K562 (cell line): ENCODE measurements around the gene FYB1. TPM values are rescaled to one million over a fixed set of nuclear protein-coding genes. Genes with fewer than 3 reads are reported as not detected.
A peak's percentile ranks its signal among the peaks of the same experiment; 100 is the strongest.

Experiments
- CGGBP1 ChIP-seq: fragments of 250-450 bp; sonication (Bioruptor Pico); IDR thresholded peaks from 2 replicates; pipeline ENCODE4 v1.9.0; 2021; ENCODE audit warnings: mild to moderate bottlenecking
- CREB3L1 ChIP-seq: fragments of 450-650 bp; IDR thresholded peaks from 2 replicates; pipeline ENCODE4 v1.6.1; 2014; ENCODE audit warnings: low read depth, mild to moderate bottlenecking, moderate library complexity, borderline replicate concordance
- ELF1 ChIP-seq: fragments of 200-800 bp; sonication (Bioruptor generic); IDR thresholded peaks from 2 replicates; pipeline ENCODE4 v1.6.1; 2016; ENCODE audit warnings: missing genetic modification characterization, missing compliant biosample characterization
- ESRRA ChIP-seq: fragments of 450-650 bp; IDR thresholded peaks from 2 replicates; pipeline ENCODE4 v1.6.1; 2014; ENCODE audit warnings: low read depth, mild to moderate bottlenecking, moderate library complexity, borderline replicate concordance
- FOXJ2 ChIP-seq: fragments of 200-800 bp; sonication (Bioruptor generic); IDR thresholded peaks from 2 replicates; pipeline ENCODE4 v1.6.1; 2016; ENCODE audit warnings: missing genetic modification characterization, missing compliant biosample characterization
- GATAD2B ChIP-seq: fragments of 450-650 bp; IDR thresholded peaks from 2 replicates; pipeline ENCODE4 v1.6.1; 2017; ENCODE audit warnings: mild to moderate bottlenecking, borderline replicate concordance
- HLTF ChIP-seq: fragments of 450-650 bp; IDR thresholded peaks from 2 replicates; pipeline ENCODE4 v1.6.1; 2016
- KAT2B ChIP-seq: IDR thresholded peaks from one replicate; pipeline ENCODE4 v1.6.1; 2012; ENCODE audit warnings: low read depth, mild to moderate bottlenecking, control low read depth, inconsistent platforms, low read length, moderate library complexity
- MEIS2 ChIP-seq: fragments of 450-650 bp; IDR thresholded peaks from 2 replicates; pipeline ENCODE4 v1.6.1; 2014; ENCODE audit warnings: mild to moderate bottlenecking; ENCODE audit not compliant: partially characterized antibody
- RBBP5 ChIP-seq: fragments of 200-600 bp; sonication (generic); IDR thresholded peaks from 2 replicates; pipeline ENCODE4 v1.6.1; 2012; ENCODE audit warnings: borderline replicate concordance, mild to moderate bottlenecking, low read length, control low read depth, inconsistent platforms; ENCODE audit not compliant: insufficient read depth, poor library complexity, severe bottlenecking
- SAP30 ChIP-seq: fragments of 200-600 bp; sonication (generic); IDR thresholded peaks from 2 replicates; pipeline ENCODE4 v1.6.1; 2012; ENCODE audit warnings: borderline replicate concordance, low read depth, mild to moderate bottlenecking, moderate library complexity, low read length, control low read depth, inconsistent platforms; ENCODE audit not compliant: insufficient read depth, poor library complexity, severe bottlenecking
- SFPQ ChIP-seq: fragments of 200-400 bp; formaldehyde crosslinking; IDR thresholded peaks from 2 replicates; pipeline ENCODE4 v1.6.1; 2017; ENCODE audit warnings: mild to moderate bottlenecking, low read depth, low read length, moderate library complexity
- SMAD4 ChIP-seq: fragments of 250-450 bp; sonication (Bioruptor Pico); conservative IDR thresholded peaks from 2 replicates; pipeline ENCODE4 v1.8.0; 2021; ENCODE audit warnings: inconsistent platforms, mild to moderate bottlenecking, moderate library complexity
- SMARCB1 ChIP-seq: IDR thresholded peaks from 2 replicates; pipeline ENCODE4 v1.6.1; 2011; ENCODE audit warnings: improper control_type of control experiment, low read depth; ENCODE audit not compliant: insufficient read length
- SRF ChIP-seq, 2 experiments: fragments of 250-450, 450-650 bp in 1 of 2; sonication (Bioruptor Pico) in 1 of 2; sonication (generic) in 1 of 2; formaldehyde crosslinking; IDR thresholded peaks; 2 replicates each; pipeline versions ENCODE4 v1.5.0 to v1.5.1; 2020 to 2022; ENCODE audit warnings: mild to moderate bottlenecking in 1 of 2, missing genetic modification reagents in 1 of 2
- ZBTB1 ChIP-seq: sonication (generic); formaldehyde crosslinking; IDR thresholded peaks from 2 replicates; pipeline ENCODE4 v1.8.1; 2023; ENCODE audit warnings: missing genetic modification reagents, low read depth, mild to moderate bottlenecking, borderline replicate concordance
- ZFP1 ChIP-seq: fragments of 450-650 bp; formaldehyde crosslinking; IDR thresholded peaks from 2 replicates; pipeline ENCODE4 v1.4.0; 2020; ENCODE audit warnings: mild to moderate bottlenecking, mixed read lengths
- ZNF140 ChIP-seq: fragments of 250-450 bp; sonication (Bioruptor Pico); IDR thresholded peaks from 2 replicates; pipeline ENCODE4 v1.8.0; 2021; ENCODE audit warnings: moderate library complexity, mild to moderate bottlenecking, inconsistent platforms
- ZNF274 ChIP-seq: IDR thresholded peaks from 2 replicates; pipeline ENCODE4 v1.6.1; 2011; ENCODE audit warnings: low read depth, mild to moderate bottlenecking, low read length, moderate library complexity, borderline replicate concordance
- ZNF511 ChIP-seq: sonication (generic); formaldehyde crosslinking; IDR thresholded peaks from 2 replicates; pipeline ENCODE4 v1.8.0; 2022; ENCODE audit warnings: mild to moderate bottlenecking, missing genetic modification reagents
- ZNF589 ChIP-seq: fragments of 200-800 bp; sonication (Bioruptor generic); IDR thresholded peaks from 2 replicates; pipeline ENCODE4 v1.6.1; 2016; ENCODE audit warnings: low read depth, missing genetic modification characterization, missing compliant biosample characterization
- ZNF655 ChIP-seq: fragments of 250-450 bp; sonication (Bioruptor Pico); IDR thresholded peaks from 2 replicates; pipeline ENCODE4 v1.5.0; 2021
- ZNF695 ChIP-seq: fragments of 450-650 bp; formaldehyde crosslinking; IDR thresholded peaks from 2 replicates; pipeline ENCODE4 v1.4.0; 2020; ENCODE audit warnings: mild to moderate bottlenecking, moderate library complexity
- ZNF696 ChIP-seq: fragments of 250-450 bp; sonication (Bioruptor Pico); conservative IDR thresholded peaks from 2 replicates; pipeline ENCODE4 v1.4.0; 2020; ENCODE audit warnings: mild to moderate bottlenecking, moderate library complexity
- polyA plus RNA-seq, 8 experiments: library from polyadenylated mRNA; depleted of rRNA in 4 of 8; stranded (reverse) in 5 of 8; unstranded in 3 of 8; fragments of >200 nt; fragmentation: Nextera tagmentation in 2 of 8; fragmentation: Illumina TruSeq in 1 of 8; extraction: Ambion mirVana in 2 of 8; extraction: Trizol in 1 of 8; gene quantifications; 2 replicates each; pipeline versions ENCODE4 v1.2.1 to v1.2.3, GENCODE V29; 2011 to 2014; ENCODE audit warnings: inconsistent platforms in 1 of 8, missing spikeins in 1 of 8
- total RNA-seq, 7 experiments: library from RNA; depleted of rRNA in 6 of 7; stranded (reverse); fragments of >200 nt in 6 of 7; fragmentation: Illumina TruSeq in 2 of 7; extraction: Trizol in 2 of 7; gene quantifications; 2 replicates each; pipeline versions ENCODE4 v1.2.1 to v1.2.3, GENCODE V29; 2011 to 2021; ENCODE audit warnings: low replicate concordance in 1 of 7

FYB1 gene
- total and polyA plus RNA-seq, 9 of the 15 experiments (the other 6 are each of a cell fraction or from before 2014, with no cell fraction given) = 4.7 to 31.5 (median 9.7) TPM

GRCh38 chr5:39073767-39074016 lies 145.7 kb downstream of the FYB1 start (continued):
- TF ChIP-seq RBBP5 = peak; percentile 20
- TF ChIP-seq CGGBP1 = no peak
- TF ChIP-seq HLTF = 0 out of 2 replicates have a peak, but pooled peaks have one; percentile 2
- TF ChIP-seq SFPQ = no peak
- TF ChIP-seq ELF1 (tag) = no peak
- 0 out of 2 replicates have a peak, but pooled peaks have one; percentile 7 for TF ChIP-seq ESRRA
- no peak for TF ChIP-seq ZNF140
- TF ChIP-seq ZBTB1 (CRISPR knock-in tag) = 0 out of 2 replicates have a peak, but pooled peaks have one; percentile 61
- TF ChIP-seq GATAD2B = peak; percentile 66; the same call in 1 of the 2 replicates
- no peak for TF ChIP-seq CREB3L1
- TF ChIP-seq KAT2B = no peak
- TF ChIP-seq ZNF655 (CRISPR knock-in tag) = no peak
- no peak; a peak in 1 of 4 replicates for TF ChIP-seq SRF (CRISPR knock-in tag; IDR thresholded peaks at IDR 0.05)
- no peak for TF ChIP-seq ZNF274
- no peak for TF ChIP-seq FOXJ2
- TF ChIP-seq ZNF696 = no peak
- no peak for TF ChIP-seq ZNF695 (CRISPR knock-in tag)
- TF ChIP-seq SMARCB1 = no peak
- no peak for TF ChIP-seq ZFP1 (CRISPR knock-in tag)
- TF ChIP-seq SMAD4 (CRISPR knock-in tag) = 0 out of 2 replicates have a peak, but pooled peaks have one; percentile 6
- TF ChIP-seq ZNF511 (CRISPR knock-in tag) = peak; percentile 20; the same call in 1 of the 2 replicates
- TF ChIP-seq MEIS2 = no peak
- TF ChIP-seq ZNF589 (CRISPR knock-in tag) = no peak
- peak; percentile 40 for TF ChIP-seq SAP30
